ENCODE data around the gene SUPT5H.

SUPT5H gene

DNA sequence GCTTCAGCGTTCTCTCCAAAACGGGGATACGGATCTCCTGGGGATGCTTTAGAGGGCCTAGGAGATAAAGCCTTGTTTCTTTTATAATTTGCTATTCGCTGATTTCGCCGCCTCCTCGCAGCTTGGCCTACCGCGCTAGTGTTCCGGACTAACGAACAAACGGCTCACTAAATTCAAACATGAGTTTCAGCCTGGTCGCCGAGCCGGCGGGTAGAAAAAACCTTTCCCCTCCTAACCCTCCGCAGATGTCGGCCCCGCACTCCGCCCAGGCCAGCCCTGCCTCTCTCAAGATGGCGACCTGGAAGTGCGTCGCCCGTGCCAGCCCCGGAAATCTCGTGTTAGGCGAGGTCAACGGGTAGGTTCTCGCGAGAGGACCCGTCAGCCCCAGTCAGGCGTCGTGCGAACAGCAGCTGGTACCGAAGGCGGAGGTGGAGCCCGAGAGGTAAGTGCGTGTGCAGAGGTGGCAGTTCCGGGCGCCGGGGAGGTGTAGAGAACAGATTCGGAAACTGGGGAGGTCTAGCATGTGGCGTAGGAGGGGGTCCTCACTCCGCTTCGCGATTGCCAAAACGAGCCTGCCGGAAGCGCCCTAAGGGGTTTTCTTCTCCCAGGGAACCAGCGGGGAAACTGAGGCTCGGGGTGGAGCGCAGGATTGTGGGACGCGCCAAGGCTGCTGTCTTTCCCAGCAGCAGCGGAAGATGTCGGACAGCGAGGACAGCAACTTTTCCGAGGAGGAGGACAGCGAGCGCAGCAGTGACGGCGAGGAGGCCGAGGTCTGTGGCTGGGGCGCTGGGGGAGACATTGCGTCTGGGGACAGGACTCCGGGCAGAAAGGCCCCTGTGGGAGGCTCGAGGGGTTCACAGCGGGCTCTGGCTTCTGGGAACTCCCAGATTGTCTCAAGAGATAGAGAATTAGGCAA, at the start of gene SUPT5H:
Gene SUPT5H, plus strand, starts transcription at position 387 of the 916 bp plus-strand sequence. Its CDS starts 309 bp downstream, at position 696.
- peak; percentile 99 for DNase-seq (ENCODE audit: low spot score)
- no peak for TF ChIP-seq CTCF (IDR thresholded peaks at IDR 0.05; ENCODE audit: borderline replicate concordance, control extremely low read depth, extremely low read depth, insufficient read depth, missing control alignments)
- in situ Hi-C loops (cut with MboI; ENCODE audit: low sequenced_read_pairs, unreplicated experiment), result no loop called here

DNA sequence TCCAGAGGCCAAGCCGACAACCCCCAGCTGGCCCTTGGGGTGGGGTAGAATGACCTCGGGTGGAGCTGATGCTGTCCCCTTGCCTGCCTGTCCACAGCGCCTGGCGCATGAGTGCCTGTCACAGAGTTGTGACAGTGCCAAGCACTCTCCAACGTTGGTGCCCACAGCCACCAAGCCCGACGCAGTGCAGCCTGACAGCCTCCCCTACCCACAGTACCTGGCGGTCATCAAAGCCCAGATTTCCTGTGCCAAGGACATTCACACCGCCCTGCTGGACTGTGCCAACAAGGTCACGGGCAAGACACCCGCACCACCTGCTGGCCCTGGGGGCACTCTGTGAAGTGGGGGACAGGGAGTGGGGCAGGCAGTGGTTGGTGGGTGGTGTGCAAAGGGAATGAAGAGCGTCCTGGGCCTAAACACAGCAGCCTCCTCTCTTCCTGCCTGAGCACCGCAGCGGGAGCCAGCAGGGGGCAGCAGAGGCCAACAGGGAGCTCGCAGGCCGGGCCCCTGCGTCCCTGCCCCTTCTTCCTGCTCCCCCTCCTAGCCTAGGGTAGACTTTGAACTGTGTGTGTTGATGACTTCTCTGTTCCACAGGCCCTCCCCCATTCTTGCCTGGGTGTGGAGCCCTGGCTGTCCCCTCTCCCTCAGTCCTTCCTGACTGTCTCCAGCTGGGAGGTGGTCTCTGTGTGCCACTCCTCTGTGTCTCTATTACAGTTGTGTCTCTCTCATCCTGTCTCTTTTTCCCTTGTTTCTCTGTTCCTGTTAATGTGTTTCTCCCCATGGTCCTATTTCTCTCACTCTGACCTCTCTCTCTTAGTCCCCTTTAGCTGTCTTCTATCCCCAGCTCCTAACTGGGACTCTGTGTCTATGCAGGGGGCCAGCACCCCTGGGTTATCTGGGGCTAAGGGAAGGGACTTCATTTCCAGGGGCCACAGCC, 47.8 kb upstream of the SUPT5H start:
- peak; percentile 99 for TF ChIP-seq CTCF (IDR thresholded peaks at IDR 0.05; ENCODE audit: borderline replicate concordance, control extremely low read depth, extremely low read depth, insufficient read depth, missing control alignments)
- in situ Hi-C loops (cut with MboI; ENCODE audit: low sequenced_read_pairs, unreplicated experiment), result no loop called here
- peak; percentile 93 for DNase-seq (ENCODE audit: low spot score)

- in situ Hi-C loops (cut with MboI; ENCODE audit: low sequenced_read_pairs, unreplicated experiment), result no loop called here
- peak; percentile 61 for DNase-seq (ENCODE audit: low spot score)
- TF ChIP-seq CTCF (IDR thresholded peaks at IDR 0.05; ENCODE audit: borderline replicate concordance, control extremely low read depth, extremely low read depth, insufficient read depth, missing control alignments), result no peak
Measured at GRCh38 chr19:39398297-39398864, 47.0 kb upstream of the SUPT5H start.

DNA sequence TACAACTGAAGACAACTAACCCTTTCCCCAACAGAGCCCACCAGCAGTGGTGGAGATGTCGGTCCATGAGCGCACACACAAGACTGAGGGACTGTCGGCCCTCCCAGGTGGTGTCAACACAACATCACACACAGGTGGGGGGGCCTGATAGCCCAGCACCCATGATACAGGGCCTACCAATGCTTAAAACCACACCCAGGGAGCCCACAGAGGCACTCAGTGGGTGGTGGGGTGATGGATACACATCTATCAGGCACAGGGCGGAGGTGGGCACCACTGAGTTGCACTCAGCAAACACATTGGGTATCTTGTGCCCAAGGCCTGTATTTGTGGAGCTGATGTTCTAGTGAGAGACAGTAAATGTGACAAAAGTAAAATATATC, 45.7 kb upstream of the SUPT5H start:
- in situ Hi-C loops (cut with MboI; ENCODE audit: low sequenced_read_pairs, unreplicated experiment), result no loop called here
- no peak for TF ChIP-seq CTCF (IDR thresholded peaks at IDR 0.05; ENCODE audit: borderline replicate concordance, control extremely low read depth, extremely low read depth, insufficient read depth, missing control alignments)
- DNase-seq (ENCODE audit: low spot score), result no peak

GRCh38 chr19:39400061-39400460, 45.3 kb upstream of the SUPT5H start:
- no peak for DNase-seq (ENCODE audit: low spot score)
- TF ChIP-seq CTCF (IDR thresholded peaks at IDR 0.05; ENCODE audit: borderline replicate concordance, control extremely low read depth, extremely low read depth, insufficient read depth, missing control alignments), result no peak
- in situ Hi-C loops (cut with MboI; ENCODE audit: low sequenced_read_pairs, unreplicated experiment), result no loop called here

- no peak for DNase-seq (ENCODE audit: low spot score)
- in situ Hi-C loops (cut with MboI; ENCODE audit: low sequenced_read_pairs, unreplicated experiment), result no loop called here
- TF ChIP-seq CTCF (IDR thresholded peaks at IDR 0.05; ENCODE audit: borderline replicate concordance, control extremely low read depth, extremely low read depth, insufficient read depth, missing control alignments), result no peak
Measured at GRCh38 chr19:39401070-39401548, 44.3 kb upstream of the SUPT5H start.
